Frontal cortex (tissue), 4 donors: ENCODE data around the gene WDR6. TPM values are rescaled to one million over a fixed set of nuclear protein-coding genes. Genes with fewer than 3 reads are reported as not detected.
"Not testable (repeated sequence)": the region's sequence is repeated elsewhere in the genome, so short reads cannot be mapped to it uniquely, and the experiment has no call there.

ENCODE experiments used
- DNase-seq, 2 donors: peaks; one replicate each; pipeline ENCODE4 v3.0.0; 2012; ENCODE audit warnings: low spot score in 2 of 2
- FAIRE-seq: peaks from 2 replicates; lab custom pipeline; 2012; peaks lifted over from hg19 to GRCh38; lab: Jason Lieb, UNC
- total RNA-seq: library from RNA; depleted of rRNA; stranded (reverse); fragments of >200 nt; gene quantifications from one replicate; pipeline ENCODE4 v1.2.3, GENCODE V29; 2014
- donor health status: control.
- donor health status: control.
- donor health status: control.

Gene WDR6
- total RNA-seq, 1 donor from 2014 or later: 111 TPM

DNA sequence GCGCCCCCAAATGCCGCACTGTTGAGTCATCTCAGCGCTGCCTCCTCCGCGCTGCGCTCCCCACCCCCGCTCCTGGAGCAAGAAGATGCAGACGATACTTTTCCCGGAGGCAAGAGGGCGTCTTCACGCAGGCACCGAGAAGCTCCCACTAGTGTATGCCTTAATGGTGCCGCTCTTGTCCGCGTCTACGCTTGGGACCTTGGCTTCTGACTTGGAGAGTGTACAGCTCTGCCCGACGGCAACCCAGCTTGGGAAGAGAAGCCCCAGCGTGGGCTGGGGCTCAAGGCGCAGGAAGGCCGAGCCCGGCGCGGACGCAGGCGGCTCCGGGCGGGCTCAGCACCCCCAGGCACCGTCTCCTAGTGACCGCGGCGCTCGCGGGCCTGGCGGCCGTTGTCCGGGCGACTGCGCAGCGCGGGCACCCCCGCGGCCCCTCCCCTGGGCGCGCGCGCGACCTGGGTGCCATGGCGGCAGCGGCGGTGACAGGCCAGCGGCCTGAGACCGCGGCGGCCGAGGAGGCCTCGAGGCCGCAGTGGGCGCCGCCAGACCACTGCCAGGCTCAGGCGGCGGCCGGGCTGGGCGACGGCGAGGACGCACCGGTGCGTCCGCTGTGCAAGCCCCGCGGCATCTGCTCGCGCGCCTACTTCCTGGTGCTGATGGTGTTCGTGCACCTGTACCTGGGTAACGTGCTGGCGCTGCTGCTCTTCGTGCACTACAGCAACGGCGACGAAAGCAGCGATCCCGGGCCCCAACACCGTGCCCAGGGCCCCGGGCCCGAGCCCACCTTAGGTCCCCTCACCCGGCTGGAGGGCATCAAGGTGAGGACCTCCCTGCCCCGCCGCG lies 17.2 kb upstream of the WDR6 start, which contains the start of gene P4HTM:
Gene P4HTM, plus strand, starts transcription at position 446 of the 840 bp plus-strand sequence. Its CDS starts 16 bp downstream, at position 462.
- DNase-seq (peak; percentile 83 to 86), FAIRE-seq (no peak)

DNA sequence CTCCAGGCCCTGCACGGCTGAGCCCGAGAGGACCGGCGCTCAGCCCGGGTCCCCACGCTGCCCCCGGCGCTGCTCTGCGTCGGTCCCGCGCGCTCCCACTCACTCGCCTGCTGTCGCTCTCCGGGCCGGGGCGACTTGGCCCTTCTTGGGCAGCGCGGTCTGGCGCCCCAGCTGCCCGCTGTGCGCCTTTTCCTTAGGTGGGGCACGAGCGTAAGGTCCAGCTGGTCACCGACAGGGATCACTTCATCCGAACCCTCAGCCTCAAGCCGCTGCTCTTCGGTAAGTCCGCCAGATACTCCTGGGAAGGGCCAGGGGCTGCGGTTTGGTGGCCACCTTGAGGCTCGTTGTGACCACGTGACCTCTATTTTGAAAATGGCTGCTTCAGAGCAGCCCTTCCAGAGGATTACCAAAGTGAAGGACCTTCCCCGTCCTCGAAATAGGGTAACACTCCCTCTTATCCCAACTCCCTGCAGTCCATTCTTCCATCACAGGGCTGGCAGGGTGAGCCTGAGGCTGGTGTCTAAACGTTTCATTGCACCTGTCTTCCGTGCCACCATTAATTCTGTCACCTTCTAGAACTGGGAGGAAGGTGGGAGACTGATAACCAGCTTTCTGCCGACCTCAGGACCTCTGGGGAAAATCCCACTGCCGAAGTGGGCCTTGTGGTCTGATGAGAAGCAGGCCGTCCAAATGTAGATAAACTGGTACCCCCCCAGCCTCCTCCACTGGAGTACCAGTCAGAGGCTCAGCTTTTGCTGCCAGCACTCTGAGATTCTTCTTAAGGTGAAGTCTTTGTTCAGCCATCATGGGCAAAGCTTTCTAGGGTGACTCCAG lies 16.3 kb upstream of the WDR6 start:
- DNase-seq: peak; percentile 32 to 41
- no peak for FAIRE-seq

GRCh38 chr3:48991851-48992545 lies 15.2 kb upstream of the WDR6 start:
- FAIRE-seq: no peak
- peak; percentile 4 to 7 for DNase-seq

GRCh38 chr3:48993834-48994233 lies 13.4 kb upstream of the WDR6 start:
- DNase-seq: no peak
- FAIRE-seq: no peak

- DNase-seq (no peak), FAIRE-seq (no peak)
Measured at GRCh38 chr3:48996640-48997039, 10.6 kb upstream of the WDR6 start.

DNA sequence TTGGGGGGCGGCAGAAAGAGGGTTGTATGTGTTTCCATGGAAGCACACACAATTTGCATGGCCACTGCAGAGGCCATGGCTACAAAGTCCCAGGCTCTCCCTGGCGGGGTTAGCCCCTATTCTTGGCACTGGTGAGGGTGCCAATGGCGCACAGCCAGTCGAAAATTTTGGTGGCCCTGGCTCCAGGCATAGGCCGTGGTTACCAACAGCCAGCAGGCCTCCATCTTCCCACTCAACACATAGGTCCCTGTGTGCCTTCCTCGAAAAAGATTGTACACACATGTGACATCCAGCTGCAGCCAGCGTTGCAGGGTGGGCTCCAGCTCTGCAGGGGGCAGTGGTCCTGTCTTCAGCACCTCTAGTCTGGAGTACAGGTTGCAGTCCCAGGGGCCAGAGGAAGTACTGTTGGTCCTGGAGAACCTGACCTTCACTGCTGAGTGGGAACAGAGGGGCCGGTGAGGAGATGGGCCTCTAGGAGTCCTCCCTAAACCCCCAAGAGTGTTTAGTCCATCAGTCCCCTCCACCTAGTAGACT lies 10.0 kb upstream of the WDR6 start:
- DNase-seq (peak in 1 of 2 donors; percentile 16), FAIRE-seq (no peak)

DNA sequence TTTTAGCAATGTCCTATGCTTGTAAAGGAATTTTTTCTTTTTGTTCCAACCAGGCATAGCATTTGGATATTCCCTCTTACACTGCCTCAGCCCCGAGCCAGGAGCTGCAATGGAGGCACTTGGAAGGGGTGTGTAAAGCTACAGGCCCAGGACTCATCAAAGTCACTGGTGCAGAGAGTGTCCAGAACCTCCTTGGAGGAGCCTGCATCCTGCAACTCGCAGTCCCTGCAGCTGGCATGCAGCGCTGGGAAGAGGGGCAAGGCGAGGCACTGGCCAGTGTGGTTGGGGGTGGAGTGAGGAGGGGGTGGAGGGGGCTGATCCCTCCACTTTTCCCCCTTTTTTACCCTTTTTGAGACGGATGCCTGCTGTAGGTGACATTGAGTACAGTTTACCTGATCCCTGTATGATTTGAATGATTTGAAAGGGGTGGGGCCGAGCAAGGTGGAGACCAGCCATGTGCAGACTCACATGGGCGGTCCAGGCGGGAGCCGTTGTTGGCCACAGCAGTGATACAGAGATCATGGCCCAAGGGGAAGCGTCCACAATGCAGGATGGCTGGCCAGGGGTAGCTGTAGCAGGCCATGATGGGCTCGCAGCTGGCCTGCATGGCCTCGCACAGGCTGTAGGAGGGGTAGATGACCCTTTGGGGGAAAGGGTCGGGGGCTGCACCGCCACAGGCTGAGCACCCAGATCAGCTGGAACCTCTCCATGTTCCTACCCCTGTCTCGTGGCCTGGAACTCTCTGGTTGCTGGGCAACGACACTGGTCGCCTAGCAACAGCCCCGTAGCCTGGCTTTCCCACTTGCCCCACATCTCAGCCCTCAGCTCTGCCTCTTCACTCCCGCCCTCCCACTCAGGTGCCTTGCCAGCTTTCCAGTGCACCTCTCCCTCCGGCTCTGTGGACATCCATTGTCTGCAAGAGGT lies 9.2 kb upstream of the WDR6 start:
- FAIRE-seq (no peak), DNase-seq (peak; percentile 25 to 66)

GRCh38 chr3:48999085-48999858 lies 7.9 kb upstream of the WDR6 start:
- DNase-seq (no peak), FAIRE-seq (no peak)

DNA sequence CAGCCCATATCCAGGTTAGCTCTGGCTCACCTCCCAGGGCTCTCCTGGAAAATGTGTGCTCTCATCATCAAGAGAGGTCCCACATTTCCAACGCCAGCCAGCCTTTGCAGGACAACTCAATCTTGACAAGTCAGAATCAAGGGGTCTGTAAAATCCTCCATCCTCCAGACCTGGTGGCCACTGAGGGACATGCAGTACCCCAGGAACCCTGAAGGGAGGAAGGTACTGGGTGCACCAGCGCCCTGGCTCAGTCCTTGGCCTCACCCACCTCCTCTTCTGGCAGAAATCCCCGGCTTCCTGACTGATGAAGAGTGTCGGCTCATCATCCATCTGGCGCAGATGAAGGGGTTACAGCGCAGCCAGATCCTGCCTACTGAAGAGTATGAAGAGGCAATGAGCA lies 6.0 kb upstream of the WDR6 start:
- DNase-seq (no peak), FAIRE-seq (no peak)

- FAIRE-seq (no peak), DNase-seq (no peak)
Measured at GRCh38 chr3:49004352-49005302, 2.6 kb upstream of the WDR6 start.

DNA sequence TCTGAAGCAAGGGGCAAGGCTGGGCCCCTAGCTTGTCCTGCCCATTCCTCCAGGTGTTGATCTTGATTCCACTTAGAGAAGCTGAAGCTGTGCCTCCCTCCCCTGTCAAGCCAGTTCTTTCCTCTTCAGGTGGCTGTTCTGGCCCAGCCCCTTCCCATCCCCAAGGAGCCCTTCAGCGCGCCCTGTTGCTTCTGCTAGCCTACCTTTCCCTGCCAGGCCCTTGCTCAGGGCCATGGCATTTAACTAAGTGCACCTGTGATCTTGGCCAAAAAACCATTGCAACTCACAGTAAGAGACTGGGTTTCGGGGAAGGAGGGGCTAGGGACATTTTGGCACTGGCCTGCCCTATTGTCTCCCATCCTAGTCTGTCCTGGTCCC lies 1.9 kb upstream of the WDR6 start:
- FAIRE-seq (no peak), DNase-seq (no peak)

GRCh38 chr3:49005998-49006397 lies 1.2 kb upstream of the WDR6 start:
- FAIRE-seq (no peak), DNase-seq (no peak)

- DNase-seq: no peak
- FAIRE-seq: no peak
Measured at GRCh38 chr3:49006408-49007067, 653 bp upstream of the WDR6 start.

- DNase-seq (peak; percentile 70 to 87), FAIRE-seq (no peak)
Measured at GRCh38 chr3:49007771-49008528, 759 bp downstream of the WDR6 start.

DNA sequence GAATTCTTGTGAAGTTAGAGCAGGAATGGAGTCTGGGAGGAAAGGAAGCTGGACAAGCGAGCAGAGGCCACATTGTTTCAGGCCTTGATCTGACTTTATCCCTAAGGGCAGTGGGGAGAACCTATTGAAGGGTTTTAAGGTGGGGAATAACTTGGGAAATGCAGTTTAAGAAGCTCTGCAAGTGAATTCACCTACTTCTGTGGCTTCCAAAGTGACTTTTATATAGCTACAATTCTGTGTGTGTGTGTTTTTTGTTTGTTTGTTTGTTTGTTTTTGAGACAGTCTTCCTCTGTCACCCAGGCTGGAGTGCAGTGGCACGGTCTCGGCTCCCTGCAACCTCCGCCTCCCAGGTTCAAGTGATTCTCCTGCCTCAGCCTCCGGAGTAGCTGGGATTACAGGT lies 1.4 kb downstream of the WDR6 start:
- not testable (repeated sequence) for FAIRE-seq, DNase-seq

DNA sequence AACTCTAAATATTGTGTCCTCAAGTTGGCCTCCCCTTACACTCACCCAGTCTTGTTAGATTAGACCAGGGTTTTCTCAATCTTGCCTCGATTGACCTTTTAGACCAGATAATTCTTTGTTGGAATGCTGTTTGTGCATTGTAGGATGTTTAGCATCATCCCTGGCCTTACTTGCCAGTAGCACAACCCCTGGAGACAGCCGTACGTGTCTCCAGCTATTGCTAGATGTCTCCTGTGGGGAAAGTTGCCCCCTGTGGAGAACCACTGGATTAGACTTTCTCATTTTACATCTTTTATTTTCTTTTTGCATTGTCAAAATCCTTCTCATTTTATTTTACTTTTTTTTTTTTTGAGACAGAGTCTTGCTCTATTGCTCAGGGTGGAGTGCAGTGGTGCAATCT lies 2.2 kb downstream of the WDR6 start:
- no peak for FAIRE-seq
- DNase-seq: no peak
